Measurements from ENCODE around the gene ASF1B.
"Not testable (repeated sequence)": the region's sequence is repeated elsewhere in the genome, so short reads cannot be mapped to it uniquely, and the experiment has no call there.

Gene ASF1B

DNA sequence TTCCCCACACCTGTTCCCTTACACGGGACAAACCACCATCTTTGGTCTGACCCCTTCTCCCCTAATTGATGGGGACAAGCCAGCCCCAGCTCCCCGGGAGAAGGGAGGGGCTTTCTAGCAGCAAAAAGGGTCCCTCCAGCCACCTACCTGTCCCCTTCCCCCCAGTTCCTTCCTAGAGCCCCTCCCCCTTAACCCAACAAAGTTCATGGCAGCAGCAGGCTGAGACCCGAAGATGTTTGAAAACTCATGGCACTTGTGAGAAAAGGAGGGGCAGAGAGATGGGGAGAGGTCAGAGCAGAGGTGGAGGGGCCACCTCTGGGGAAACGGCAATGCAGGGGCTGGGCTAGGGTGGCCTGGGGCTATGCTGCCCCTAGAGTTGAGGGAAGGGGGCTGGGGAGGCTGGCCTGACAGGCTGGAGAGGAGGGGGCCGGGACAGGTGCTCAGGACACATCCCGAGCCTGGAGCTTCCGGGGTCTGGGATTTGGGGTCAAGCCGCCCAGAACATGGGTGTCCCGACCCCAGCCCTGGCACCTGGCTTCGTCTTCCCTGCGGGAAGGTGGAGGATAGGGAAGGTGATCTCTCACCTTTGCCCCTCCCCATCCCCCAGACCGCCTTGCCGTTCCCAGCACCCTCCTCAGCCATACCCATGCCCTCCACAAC, 12.5 kb upstream of the ASF1B start:
- Histone ChIP-seq H3K9ac (peak overlapping the region; percentile 66 to 83 (median 78); a peak in 20 of 22 replicates), H3K4me1 (peaks cover 60 to 80% (median 67%) of the 10 kb centered on the region in 10 experiments), H3K4me2 (peak overlapping the region; percentile 92 to 99 (median 96)), H3K4me3 (peak overlapping the region in 9 of 10 experiments; percentile 28 to 64 (median 54); a peak in 16 of 20 replicates), H3K27ac (peak overlapping the region in 10 of 11 experiments; percentile 64 to 90 (median 83); a peak in 20 of 22 replicates), H3K36me3 (peaks cover 6 to 22% (median 15%) of the 10 kb centered on the region in 11 experiments; a peak in 18 of 22 replicates), H3K9me3 (replicated peaks in 1 of 11) (no peaks in the 10 kb centered on the region), H3K27me3 (no peaks in the 10 kb centered on the region), H4K20me1 (peaks cover 0 to 48% (median 0%) of the 10 kb centered on the region in 11 experiments; a peak in 4 of 22 replicates)
- TF ChIP-seq Cebpa-rat (IDR thresholded peaks at IDR 0.05), result no peak

DNA sequence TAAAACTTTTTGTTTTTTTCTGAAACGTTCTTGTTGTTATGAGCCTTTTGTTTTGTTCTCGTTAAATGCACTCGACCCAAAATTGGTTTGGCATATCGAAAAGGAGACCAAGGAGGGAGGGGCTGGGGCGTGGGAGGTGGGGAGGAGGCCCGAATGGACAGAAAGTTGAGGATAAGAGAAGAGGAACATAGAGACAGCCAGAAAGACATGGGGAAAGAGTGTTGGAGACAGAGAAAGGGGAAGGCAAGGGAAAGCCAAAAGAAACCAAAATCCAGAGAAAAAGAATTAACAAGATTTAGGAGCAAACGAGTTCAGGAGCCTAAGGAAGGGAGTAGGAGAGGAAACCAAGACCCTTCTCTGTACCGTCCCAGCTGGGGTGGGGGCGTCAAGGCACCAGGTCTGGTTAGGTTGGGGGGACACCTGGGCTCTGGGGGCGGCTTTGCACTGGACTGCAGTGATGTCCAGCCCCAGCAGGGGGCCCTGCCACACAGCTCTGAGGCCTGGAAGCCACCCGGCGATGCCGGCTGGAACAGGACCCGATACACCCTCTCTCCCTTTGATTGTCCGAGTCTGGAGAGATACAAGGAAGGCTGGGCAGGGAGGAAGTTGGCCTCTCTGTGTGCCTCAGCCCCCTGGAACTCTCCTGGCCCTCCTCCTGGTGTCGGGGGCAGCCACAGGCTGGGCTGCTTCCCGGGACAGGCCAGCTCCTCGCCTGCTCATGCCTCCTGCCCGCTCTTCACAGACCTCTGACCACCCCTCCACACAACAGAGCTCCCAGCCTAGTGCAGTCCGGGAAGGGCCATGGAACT, 11.6 kb upstream of the ASF1B start:
- peak overlapping the region in 10 of 11 experiments; percentile 64 to 90 (median 83); a peak in 20 of 22 replicates for H3K27ac ChIP-seq
- peak overlapping the region; percentile 92 to 99 (median 96) for H3K4me2 ChIP-seq
- H3K27me3 ChIP-seq, result no peaks in the 10 kb centered on the region
- H3K9ac ChIP-seq, result peak overlapping the region; percentile 66 to 83 (median 78); a peak in 19 of 22 replicates
- H4K20me1 ChIP-seq, result peaks cover 0 to 47% (median 0%) of the 10 kb centered on the region in 11 experiments; a peak in 4 of 22 replicates
- no peak for TF ChIP-seq Cebpa-rat (IDR thresholded peaks at IDR 0.05)
- peak overlapping the region in 3 of 10 experiments; percentile 51 to 64 (median 54); a peak in 4 of 20 replicates for H3K4me3 ChIP-seq
- H3K9me3 ChIP-seq (replicated peaks in 1 of 11), result no peaks in the 10 kb centered on the region
- H3K36me3 ChIP-seq, result peaks cover 4 to 20% (median 15%) of the 10 kb centered on the region in 11 experiments; a peak in 17 of 22 replicates
- H3K4me1 ChIP-seq, result peaks cover 62 to 77% (median 67%) of the 10 kb centered on the region in 10 experiments

DNA sequence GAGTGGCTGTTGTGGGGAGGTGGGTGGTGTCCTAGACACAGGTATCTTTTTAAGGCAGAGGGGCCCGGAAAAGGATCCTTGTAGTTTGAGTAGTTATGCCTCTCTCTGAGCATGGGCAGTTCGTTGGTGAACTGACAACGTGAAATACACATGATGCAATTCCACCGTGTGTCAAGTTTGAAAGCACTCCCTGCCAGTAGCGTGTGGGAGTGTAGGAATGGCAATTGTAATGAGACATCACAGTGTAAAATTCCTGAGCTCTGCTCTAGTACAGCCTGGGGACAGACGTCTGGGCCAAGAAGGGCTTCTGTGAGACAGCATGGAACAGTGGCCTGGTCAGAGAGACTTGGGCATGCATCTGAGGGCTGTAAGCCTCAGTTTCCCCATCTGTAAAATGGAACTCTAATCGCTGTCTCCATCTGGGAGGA, 10.4 kb upstream of the ASF1B start:
- no peak overlapping the region for H3K4me3 ChIP-seq
- H3K27me3 ChIP-seq, result no peaks in the 10 kb centered on the region
- peak overlapping the region; percentile 10 to 99 (median 42); a peak in 13 of 22 replicates for H3K4me2 ChIP-seq
- H3K9me3 ChIP-seq (replicated peaks in 1 of 11), result no peaks in the 10 kb centered on the region
- H3K36me3 ChIP-seq, result peaks cover 0 to 8% (median 4%) of the 10 kb centered on the region in 11 experiments; a peak in 7 of 22 replicates
- H4K20me1 ChIP-seq, result peaks cover 0 to 44% (median 7%) of the 10 kb centered on the region in 11 experiments; a peak in 7 of 22 replicates
- no peak overlapping the region; a peak in 1 of 22 replicates for H3K27ac ChIP-seq
- no peak for TF ChIP-seq Cebpa-rat (IDR thresholded peaks at IDR 0.05)
- H3K4me1 ChIP-seq, result peaks cover 53 to 80% (median 70%) of the 10 kb centered on the region in 10 experiments
- no peak overlapping the region; a peak in 1 of 22 replicates for H3K9ac ChIP-seq

GRCh38 chr19:14146169-14146568, 9.8 kb upstream of the ASF1B start:
- H4K20me1 ChIP-seq, result peaks cover 0 to 38% (median 7%) of the 10 kb centered on the region in 11 experiments; a peak in 7 of 22 replicates
- H3K27ac ChIP-seq; H3K9me3 ChIP-seq (replicated peaks in 1 of 11); H3K27me3 ChIP-seq; H3K4me3 ChIP-seq; H3K36me3 ChIP-seq; H3K9ac ChIP-seq: not testable (repeated sequence)
- H3K4me2 ChIP-seq, result peak overlapping the region in 4 of 11 experiments; percentile 36 to 99 (median 63); a peak in 3 of 22 replicates
- peaks cover 46 to 82% (median 69%) of the 10 kb centered on the region in 10 experiments for H3K4me1 ChIP-seq

DNA sequence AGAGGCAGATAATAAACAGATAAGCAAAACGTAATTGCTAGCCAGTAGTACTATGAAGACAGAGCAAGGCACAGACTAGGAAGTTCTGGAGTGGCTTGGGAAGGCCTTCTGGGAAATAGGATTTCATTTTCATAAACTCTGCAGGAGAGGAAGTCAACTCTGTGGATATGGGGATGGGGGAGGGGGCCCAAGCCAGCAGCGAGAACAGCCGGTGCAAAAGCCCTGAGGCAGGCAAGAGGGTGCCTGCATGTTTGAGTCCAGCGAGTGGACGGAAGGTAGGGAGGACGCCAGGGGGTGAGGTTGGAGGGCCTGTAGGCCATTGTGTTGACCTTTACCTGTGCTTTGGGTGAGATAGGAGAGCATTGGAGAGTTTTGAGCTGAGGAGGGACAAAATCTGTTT, 9.0 kb upstream of the ASF1B start:
- H3K4me3 ChIP-seq, result no peak overlapping the region
- H3K4me2 ChIP-seq, result peak overlapping the region in 6 of 11 experiments; percentile 6 to 65 (median 46); a peak in 9 of 22 replicates

GRCh38 chr19:14142262-14143190, 6.1 kb upstream of the ASF1B start:
- H3K9me3 ChIP-seq (replicated peaks in 1 of 11), result no peaks in the 10 kb centered on the region
- TF ChIP-seq Cebpa-rat (IDR thresholded peaks at IDR 0.05), result no peak
- H3K27ac ChIP-seq, result no peak overlapping the region
- H3K36me3 ChIP-seq, result peaks cover 0 to 6% (median 0%) of the 10 kb centered on the region in 11 experiments; a peak in 1 of 22 replicates
- no peak overlapping the region for H3K9ac ChIP-seq
- no peaks in the 10 kb centered on the region for H3K27me3 ChIP-seq
- H4K20me1 ChIP-seq, result peaks cover 0 to 31% (median 8%) of the 10 kb centered on the region in 11 experiments; a peak in 11 of 22 replicates
- H3K4me3 ChIP-seq, result no peak overlapping the region
- H3K4me1 ChIP-seq, result peaks cover 38 to 85% (median 62%) of the 10 kb centered on the region in 10 experiments
- peak overlapping the region in 2 of 11 experiments; percentile 13 to 89; a peak in 3 of 22 replicates for H3K4me2 ChIP-seq

More for the DNA sequence above, 9.0 kb upstream of the ASF1B start:
- Histone ChIP-seq H3K9ac (peak overlapping the region in 1 of 11 experiments; percentile 10; a peak in 1 of 22 replicates), H3K4me1 (peaks cover 40 to 84% (median 64%) of the 10 kb centered on the region in 10 experiments), H3K36me3 (0 out of 22 replicates have a peak, but pooled peaks cover 0 to 6% (median 0%) of the 10 kb centered on the region in 11 experiments), H3K27ac (no peak overlapping the region), H3K9me3 (replicated peaks in 1 of 11) (no peaks in the 10 kb centered on the region), H3K27me3 (no peaks in the 10 kb centered on the region), H4K20me1 (peaks cover 0 to 35% (median 7%) of the 10 kb centered on the region in 11 experiments; a peak in 7 of 22 replicates)
- no peak for TF ChIP-seq Cebpa-rat (IDR thresholded peaks at IDR 0.05)

DNA sequence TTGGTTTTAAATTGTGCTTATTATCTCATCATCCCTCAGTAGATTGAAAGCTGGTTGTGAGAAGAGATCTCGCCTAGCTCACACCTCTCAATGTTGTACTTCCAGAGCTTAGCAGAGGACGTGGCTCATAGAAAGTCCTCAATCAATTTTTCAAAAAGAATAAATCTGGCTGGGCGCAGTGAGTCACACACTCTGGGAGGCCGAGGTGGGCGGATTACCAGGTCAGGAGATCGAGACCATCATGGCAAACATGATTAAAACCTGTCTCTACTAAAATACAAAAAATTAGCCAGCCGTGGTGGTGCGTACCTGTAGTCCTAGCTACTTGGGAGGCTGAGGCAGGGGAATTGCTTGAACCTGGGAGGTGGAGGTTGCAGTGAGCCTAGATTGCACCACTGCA, 4.7 kb upstream of the ASF1B start:
- no peak overlapping the region for H3K4me3 ChIP-seq
- H3K4me2 ChIP-seq, result peak overlapping the region in 4 of 11 experiments; percentile 5 to 89 (median 83); a peak in 6 of 22 replicates
- H4K20me1 ChIP-seq, result peaks cover 0 to 24% (median 8%) of the 10 kb centered on the region in 11 experiments; a peak in 11 of 22 replicates
- H3K4me1 ChIP-seq, result peaks cover 27 to 72% (median 49%) of the 10 kb centered on the region in 10 experiments
- peaks cover 0 to 6% (median 0%) of the 10 kb centered on the region in 11 experiments; a peak in 1 of 22 replicates for H3K36me3 ChIP-seq
- no peaks in the 10 kb centered on the region for H3K9me3 ChIP-seq (replicated peaks in 1 of 11)
- TF ChIP-seq Cebpa-rat (IDR thresholded peaks at IDR 0.05), result no peak
- peak overlapping the region in 1 of 11 experiments; percentile 54; a peak in 1 of 22 replicates for H3K9ac ChIP-seq
- no peaks in the 10 kb centered on the region for H3K27me3 ChIP-seq
- no peak overlapping the region for H3K27ac ChIP-seq

All from BLaER1 treated with 17β-estradiol and CSF1 and Interleukin-3, amounts not matched to agents 10 nM and 100 nM (cell line).